Measurements from ENCODE around the gene XYLT2. TPM values are rescaled to one million over a fixed set of nuclear protein-coding genes. Genes with fewer than 3 reads are reported as not detected.
A peak's percentile ranks its signal among the peaks of the same experiment; 100 is the strongest.
"Not testable (repeated sequence)": the region's sequence is repeated elsewhere in the genome, so short reads cannot be mapped to it uniquely, and the experiment has no call there.

Gene XYLT2
- total RNA-seq, 1 donor, result 6.8 TPM

DNA sequence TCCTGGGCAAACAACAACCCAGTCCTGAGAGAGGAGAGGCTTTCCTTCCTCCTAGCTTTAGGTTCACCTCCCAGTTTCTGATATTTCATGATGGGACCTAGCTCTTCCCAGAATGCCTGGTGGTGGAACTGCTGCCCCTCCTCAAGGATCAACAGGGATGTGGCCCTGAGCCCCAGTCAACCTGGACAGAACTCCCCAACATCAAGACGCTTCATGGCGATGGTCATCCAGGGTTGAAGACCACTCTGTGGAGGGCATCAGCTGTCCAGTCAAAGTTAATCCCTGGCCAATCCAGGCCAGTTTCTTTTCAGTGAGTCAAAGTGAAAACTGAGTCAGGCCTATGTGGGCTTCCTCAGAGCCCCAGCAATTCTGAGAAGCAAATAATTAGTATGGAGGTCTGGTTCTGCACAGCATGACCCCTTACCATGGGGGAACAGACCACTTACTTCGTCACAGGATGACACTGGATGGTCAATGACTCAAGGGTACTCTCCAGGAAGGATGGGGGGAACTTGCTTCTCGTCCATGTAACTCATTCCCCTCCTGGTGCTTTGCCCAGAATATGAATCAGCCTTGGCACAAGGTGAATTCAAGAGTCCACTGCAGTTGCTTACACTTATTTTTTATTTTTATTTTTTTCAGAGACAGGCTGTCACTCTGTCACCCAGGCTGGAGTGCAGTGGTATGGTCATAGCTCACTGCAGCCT is 14.7 kb upstream of the XYLT2 start:
- Histone ChIP-seq H3K9me3 (ENCODE audit: low read depth, low read length) (no peaks in the 10 kb centered on the region), H3K4me1 (ENCODE audit: insufficient read depth, low read length) (peaks cover 5% of the 10 kb centered on the region), H3K4me3 (ENCODE audit: low read length) (no peak overlapping the region), H3K27me3 (ENCODE audit: insufficient read depth, low read length) (no peaks in the 10 kb centered on the region)

DNA sequence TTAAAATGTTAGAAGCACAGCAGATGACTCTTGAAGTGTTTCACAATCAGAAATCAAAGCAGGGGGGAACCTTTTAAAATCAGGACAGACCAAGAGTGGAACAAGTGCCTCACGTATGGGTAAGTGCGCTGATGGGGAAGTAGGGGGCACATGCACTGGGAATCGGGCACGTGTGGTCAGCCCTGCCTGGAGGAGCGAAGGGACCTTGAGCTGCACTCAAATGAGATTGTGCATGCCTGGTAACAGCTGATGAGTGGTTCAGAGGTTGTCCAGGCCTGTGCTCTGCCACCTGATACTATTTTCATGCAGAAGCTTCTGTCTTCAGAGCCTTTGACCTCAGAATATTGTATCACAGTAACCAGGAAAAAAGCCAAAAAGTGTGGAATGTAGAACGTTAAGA is 13.7 kb upstream of the XYLT2 start:
- Histone ChIP-seq H3K4me3 (ENCODE audit: low read length) (no peak overlapping the region), H3K27me3 (ENCODE audit: insufficient read depth, low read length) (no peaks in the 10 kb centered on the region), H3K9me3 (ENCODE audit: low read depth, low read length) (no peaks in the 10 kb centered on the region), H3K4me1 (ENCODE audit: insufficient read depth, low read length) (peaks cover 5% of the 10 kb centered on the region)

DNA sequence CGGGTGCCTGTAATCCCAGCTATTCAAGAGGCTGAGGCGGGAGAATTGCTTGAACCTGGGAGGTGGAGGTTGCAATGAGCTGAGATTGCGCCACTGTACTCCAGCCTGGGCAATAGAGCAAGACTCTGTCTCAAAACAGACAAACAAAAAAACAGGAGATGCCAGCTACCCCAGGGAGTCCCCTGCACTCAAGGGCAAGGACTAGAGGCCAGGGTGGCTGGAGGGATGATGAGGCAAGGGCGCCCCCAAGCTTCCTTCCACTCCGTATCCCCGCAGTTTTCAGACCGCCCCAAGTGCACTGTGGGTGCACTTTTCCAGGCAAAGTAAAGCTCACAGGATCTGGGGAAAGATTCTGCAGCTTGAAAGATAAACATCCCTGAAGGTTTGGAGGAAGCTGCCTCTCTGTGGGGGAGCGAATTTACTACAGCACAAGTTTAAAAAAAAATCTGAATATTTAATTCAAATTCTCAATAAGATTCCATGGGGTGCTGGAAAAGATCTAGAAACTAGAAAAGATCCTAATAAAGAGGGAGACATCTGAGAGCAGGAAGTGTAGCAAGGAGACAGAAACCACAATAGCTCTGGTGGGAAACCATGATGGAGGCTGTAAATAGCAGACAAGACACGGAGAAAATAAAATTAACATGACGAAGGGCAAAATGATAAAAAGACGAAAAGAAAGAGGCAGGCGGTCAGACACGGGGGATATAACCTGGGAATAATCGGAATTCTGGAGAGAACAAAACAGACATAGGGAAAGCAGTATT is 12.5 kb upstream of the XYLT2 start:
- H3K4me3 ChIP-seq (ENCODE audit: low read length); H3K27me3 ChIP-seq (ENCODE audit: insufficient read depth, low read length); H3K4me1 ChIP-seq (ENCODE audit: insufficient read depth, low read length); H3K9me3 ChIP-seq (ENCODE audit: low read depth, low read length): not testable (repeated sequence)

DNA sequence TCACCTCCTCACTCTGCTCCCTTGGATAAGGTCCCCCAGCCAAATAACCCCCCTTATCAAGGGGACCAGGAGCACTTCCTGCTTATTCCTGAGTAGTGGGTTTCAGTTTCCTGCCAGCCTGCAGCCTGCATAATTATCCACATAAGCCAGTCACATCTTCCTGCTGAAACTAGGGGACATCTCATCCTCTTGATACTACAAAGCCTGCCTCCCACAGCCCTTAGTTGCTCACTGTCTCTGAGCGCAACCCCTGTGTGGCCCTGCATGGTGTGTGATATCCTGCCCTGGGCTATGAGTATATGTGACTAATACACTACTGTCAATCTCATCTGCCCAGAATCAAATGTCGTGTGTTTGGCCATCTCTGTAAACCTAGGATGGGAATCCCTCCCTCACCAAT is 8.0 kb upstream of the XYLT2 start:
- no peak overlapping the region for H3K4me3 ChIP-seq (ENCODE audit: low read length)
- no peaks in the 10 kb centered on the region for H3K27me3 ChIP-seq (ENCODE audit: insufficient read depth, low read length)
- peaks cover 5% of the 10 kb centered on the region for H3K9me3 ChIP-seq (ENCODE audit: low read depth, low read length)
- peaks cover 5% of the 10 kb centered on the region for H3K4me1 ChIP-seq (ENCODE audit: insufficient read depth, low read length)

GRCh38 chr17:50338645-50339044 is 7.3 kb upstream of the XYLT2 start:
- H3K9me3 ChIP-seq (ENCODE audit: low read depth, low read length), result peaks cover 5% of the 10 kb centered on the region
- H3K4me1 ChIP-seq (ENCODE audit: insufficient read depth, low read length), result peaks cover under 1% of the 10 kb centered on the region
- H3K27me3 ChIP-seq (ENCODE audit: insufficient read depth, low read length), result no peaks in the 10 kb centered on the region
- no peak overlapping the region for H3K4me3 ChIP-seq (ENCODE audit: low read length)

- Histone ChIP-seq H3K9me3 (ENCODE audit: low read depth, low read length) (peaks cover 5% of the 10 kb centered on the region), H3K4me3 (ENCODE audit: low read length) (no peak overlapping the region), H3K4me1 (ENCODE audit: insufficient read depth, low read length) (no peaks in the 10 kb centered on the region), H3K27me3 (ENCODE audit: insufficient read depth, low read length) (no peaks in the 10 kb centered on the region)
Observed at GRCh38 chr17:50339381-50339780, 6.5 kb upstream of the XYLT2 start.

GRCh38 chr17:50344731-50345365 is 1.1 kb upstream of the XYLT2 start:
- no peaks in the 10 kb centered on the region for H3K27me3 ChIP-seq (ENCODE audit: insufficient read depth, low read length)
- H3K4me1 ChIP-seq (ENCODE audit: insufficient read depth, low read length), result peaks cover 25% of the 10 kb centered on the region
- H3K9me3 ChIP-seq (ENCODE audit: low read depth, low read length), result no peaks in the 10 kb centered on the region
- no peak overlapping the region for H3K4me3 ChIP-seq (ENCODE audit: low read length)

GRCh38 chr17:50346313-50347116 is 589 bp downstream of the XYLT2 start:
- H3K27me3 ChIP-seq (ENCODE audit: insufficient read depth, low read length), result no peaks in the 10 kb centered on the region
- H3K4me1 ChIP-seq (ENCODE audit: insufficient read depth, low read length), result peaks cover 25% of the 10 kb centered on the region
- peak overlapping the region; percentile 61 for H3K4me3 ChIP-seq (ENCODE audit: low read length)
- no peaks in the 10 kb centered on the region for H3K9me3 ChIP-seq (ENCODE audit: low read depth, low read length)

DNA sequence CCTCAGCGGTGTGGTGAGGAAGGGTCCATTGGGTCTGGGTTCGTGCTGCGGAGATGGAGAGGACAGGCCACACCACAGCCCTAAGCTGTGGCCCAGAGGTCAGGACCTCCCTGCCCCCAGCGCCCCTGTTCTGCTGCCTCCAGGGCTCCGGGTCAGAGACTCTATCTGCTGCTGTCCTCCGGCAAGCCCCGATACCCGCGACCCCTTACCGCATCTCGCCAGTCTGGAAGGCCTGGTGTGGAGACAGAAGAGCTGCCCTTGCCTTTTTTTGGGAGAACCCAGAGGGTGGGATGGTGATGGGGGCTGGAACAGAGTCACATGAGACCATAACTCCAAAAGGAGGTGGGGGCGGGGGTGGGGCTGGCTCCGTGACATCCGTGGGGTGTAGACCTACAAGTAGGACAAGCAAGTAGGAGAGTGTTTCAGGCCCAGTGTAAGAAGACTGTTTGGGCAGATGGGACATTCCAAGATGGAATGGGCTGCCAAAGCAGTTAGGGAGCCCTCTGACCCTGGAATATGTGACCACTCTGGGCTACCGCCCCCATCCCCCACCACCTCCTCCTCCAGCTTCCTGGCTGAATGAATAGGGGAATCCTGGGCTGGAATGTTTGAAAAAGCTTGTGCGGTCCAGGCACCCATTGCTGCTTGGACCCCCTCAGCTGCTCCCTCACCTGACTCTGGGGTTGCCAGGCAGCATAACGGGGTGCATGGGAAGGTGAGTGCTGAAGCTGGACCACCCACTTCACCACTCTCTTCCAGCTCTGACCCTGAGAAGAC is 1.4 kb downstream of the XYLT2 start:
- Histone ChIP-seq H3K27me3 (ENCODE audit: insufficient read depth, low read length) (no peaks in the 10 kb centered on the region), H3K9me3 (ENCODE audit: low read depth, low read length) (no peaks in the 10 kb centered on the region), H3K4me1 (ENCODE audit: insufficient read depth, low read length) (peaks cover 25% of the 10 kb centered on the region), H3K4me3 (ENCODE audit: low read length) (peak overlapping the region; percentile 61)

GRCh38 chr17:50347894-50348291 is 2.0 kb downstream of the XYLT2 start:
- no peaks in the 10 kb centered on the region for H3K27me3 ChIP-seq (ENCODE audit: insufficient read depth, low read length)
- no peak overlapping the region for H3K4me3 ChIP-seq (ENCODE audit: low read length)
- peaks cover 25% of the 10 kb centered on the region for H3K4me1 ChIP-seq (ENCODE audit: insufficient read depth, low read length)
- H3K9me3 ChIP-seq (ENCODE audit: low read depth, low read length), result no peaks in the 10 kb centered on the region

- H3K4me3 ChIP-seq (ENCODE audit: low read length), result no peak overlapping the region
- H3K9me3 ChIP-seq (ENCODE audit: low read depth, low read length), result no peaks in the 10 kb centered on the region
- no peaks in the 10 kb centered on the region for H3K27me3 ChIP-seq (ENCODE audit: insufficient read depth, low read length)
- peaks cover 25% of the 10 kb centered on the region for H3K4me1 ChIP-seq (ENCODE audit: insufficient read depth, low read length)
Observed at GRCh38 chr17:50348522-50349242, 2.8 kb downstream of the XYLT2 start.

DNA sequence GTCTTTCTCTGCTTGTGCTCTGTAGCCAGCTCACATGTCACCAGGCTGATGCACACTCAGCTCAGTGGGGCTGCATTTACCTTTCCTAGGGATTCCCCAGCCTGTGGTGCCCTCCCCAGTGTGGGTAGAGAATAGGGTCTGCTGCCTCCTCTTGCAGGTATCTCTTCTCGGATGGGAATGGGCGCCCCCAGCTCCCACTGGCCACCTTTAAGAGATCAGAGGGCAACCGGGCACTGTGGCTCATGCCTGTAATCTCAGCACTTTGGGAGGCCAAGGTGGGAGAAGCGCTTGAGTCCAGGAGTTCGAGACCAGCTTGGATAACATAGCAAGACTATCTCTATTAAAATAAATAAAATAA is 3.3 kb downstream of the XYLT2 start:
- Histone ChIP-seq H3K4me1 (ENCODE audit: insufficient read depth, low read length) (peaks cover 25% of the 10 kb centered on the region), H3K27me3 (ENCODE audit: insufficient read depth, low read length) (no peaks in the 10 kb centered on the region), H3K9me3 (ENCODE audit: low read depth, low read length) (no peaks in the 10 kb centered on the region), H3K4me3 (ENCODE audit: low read length) (no peak overlapping the region)

DNA sequence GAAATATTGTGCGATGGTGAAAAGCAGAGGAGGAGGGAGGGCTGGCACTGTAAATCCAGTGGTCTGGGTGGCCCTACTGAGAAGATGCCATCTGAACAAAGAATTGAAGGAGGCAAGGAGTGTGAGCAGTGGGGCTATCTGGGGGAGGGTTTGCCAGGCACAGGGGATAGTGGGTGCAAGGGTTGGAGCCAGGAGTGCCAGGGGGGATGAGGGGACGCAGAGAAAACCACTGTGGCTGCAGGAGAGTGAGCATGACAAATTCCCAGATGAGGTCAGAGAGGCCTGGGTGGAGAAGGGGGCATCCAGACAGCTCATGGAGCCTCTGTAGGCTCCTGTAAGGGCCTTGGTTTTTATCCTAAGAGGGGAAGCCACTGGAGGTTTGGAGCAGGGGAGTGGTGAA is 4.8 kb downstream of the XYLT2 start:
- Histone ChIP-seq H3K9me3 (ENCODE audit: low read depth, low read length) (no peaks in the 10 kb centered on the region), H3K4me3 (ENCODE audit: low read length) (no peak overlapping the region)

More for the DNA sequence above, 4.8 kb downstream of the XYLT2 start:
- Histone ChIP-seq H3K4me1 (ENCODE audit: insufficient read depth, low read length) (peaks cover 12% of the 10 kb centered on the region), H3K27me3 (ENCODE audit: insufficient read depth, low read length) (no peaks in the 10 kb centered on the region)
